HG03558 (cell line): ENCODE data around the gene LRFN4.
"Not testable (repeated sequence)": the region's sequence is repeated elsewhere in the genome, so short reads cannot be mapped to it uniquely, and the experiment has no call there.

Source experiments
- ATAC-seq: cut with Tn5 transposase; IDR thresholded peaks from one replicate; pipeline ENCODE4 v1.9.1; 2021; ENCODE audit warnings: moderate number of reproducible peaks; ENCODE audit not compliant: unreplicated experiment; ENCODE audit errors: extremely low read depth

LRFN4 gene

DNA sequence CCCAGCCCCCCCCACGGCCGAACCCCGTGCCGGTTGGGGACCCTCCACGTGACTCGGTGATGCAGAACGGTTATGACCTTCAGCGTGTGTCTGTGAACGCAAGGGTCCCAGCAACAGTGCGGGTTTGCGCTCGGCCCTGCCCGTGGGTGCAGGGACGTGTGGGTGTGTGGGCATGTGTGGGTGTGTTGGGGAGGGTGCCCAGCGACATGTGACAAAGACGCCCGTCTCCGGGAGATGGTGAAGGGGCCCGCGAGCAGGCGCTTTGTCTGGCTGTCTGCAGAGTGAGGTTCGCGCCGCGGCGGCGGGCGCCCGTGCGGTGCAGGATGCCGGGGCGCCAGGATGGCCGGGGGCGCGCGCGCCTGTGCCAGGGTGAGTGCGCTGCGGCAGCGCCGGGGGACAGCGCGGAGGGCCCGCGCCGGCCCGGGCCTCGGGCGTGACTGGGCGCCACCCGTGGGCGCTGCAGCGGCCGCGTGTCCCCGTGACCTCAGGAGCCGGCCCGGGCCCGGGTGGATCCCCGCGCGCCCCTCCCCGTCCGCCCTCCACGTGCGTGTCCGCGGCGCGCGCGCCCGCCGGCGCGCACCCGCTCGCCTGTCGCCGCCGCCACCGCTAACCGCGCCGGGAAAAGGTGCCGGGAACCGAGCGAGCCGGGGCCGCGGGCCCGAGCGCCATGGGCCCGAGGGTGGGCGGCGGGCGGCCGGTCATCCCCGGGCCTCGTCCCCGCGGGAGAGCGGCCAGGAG, at the start of gene LRFN4:
Gene LRFN4, plus strand, starts transcription at position 569 of the 738 bp plus-strand sequence. CDS start 681 bp downstream, outside the sequence.
- ATAC-seq, result no peak

DNA sequence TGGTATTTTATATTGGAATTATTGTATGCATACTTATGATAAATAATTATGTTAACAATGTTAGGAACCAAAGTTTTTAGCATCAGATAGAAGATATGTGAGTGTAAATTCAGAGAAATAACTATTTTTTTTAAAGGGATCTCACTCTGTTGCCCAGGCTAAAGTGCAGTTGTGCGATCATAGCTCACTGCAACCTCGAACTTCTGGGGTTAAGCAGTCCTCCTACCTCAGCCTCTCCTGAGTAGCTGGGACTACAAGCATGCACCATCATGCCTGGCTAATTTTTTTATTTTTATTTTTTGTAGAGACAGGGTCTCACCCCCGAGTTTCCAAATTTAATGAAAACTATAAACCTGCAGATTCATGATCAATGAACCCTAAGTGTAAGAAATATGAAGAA, 47.3 kb upstream of the LRFN4 start:
- ATAC-seq, result no peak

DNA sequence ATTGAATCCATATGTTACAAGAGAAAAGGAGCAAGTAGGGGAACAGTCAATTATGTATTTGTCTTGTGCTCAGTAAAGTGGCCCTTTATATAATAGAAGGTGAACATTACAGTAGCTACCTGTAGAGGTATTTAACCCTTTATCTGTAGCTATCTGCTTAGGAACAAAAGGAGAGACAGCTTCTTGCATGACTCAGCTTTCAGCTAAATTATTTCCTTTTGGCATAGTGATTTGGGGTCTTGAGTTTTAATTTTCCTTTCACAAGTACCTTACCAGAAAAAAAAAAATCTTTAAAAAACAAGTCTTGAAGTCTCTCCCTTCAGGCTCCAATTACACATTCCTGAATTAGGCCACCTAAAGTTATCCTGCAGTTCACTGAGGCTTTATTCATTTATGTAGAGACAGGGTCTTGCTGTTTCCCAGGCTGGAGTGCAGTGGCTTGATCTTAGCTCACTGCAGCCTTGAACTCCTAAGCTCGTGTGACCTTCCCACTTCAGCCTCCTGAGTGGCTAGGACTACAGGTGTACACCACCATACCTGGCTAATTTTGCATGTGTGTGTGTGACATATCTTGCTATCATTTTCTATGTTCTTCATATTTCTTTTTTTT, 46.2 kb upstream of the LRFN4 start:
- no peak for ATAC-seq

DNA sequence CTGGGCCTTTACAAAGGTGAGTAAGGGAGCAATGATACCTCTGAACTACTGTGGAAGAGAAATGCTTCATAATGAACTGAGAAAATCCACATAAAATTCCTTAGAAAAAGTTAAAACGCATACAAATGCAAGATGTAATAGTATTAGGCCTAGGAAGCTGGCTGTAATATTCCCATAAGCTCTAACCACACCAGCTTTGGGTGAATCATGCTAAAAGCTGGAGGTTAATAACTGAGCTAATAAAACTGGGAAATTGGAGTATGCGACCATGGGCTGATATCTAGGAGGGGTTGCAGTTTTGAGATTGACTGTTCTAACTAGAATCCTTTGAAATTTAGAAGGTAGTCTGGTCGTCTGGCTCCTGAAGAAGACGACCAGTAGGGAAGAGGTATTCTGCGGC, 42.2 kb upstream of the LRFN4 start:
- ATAC-seq, result no peak

DNA sequence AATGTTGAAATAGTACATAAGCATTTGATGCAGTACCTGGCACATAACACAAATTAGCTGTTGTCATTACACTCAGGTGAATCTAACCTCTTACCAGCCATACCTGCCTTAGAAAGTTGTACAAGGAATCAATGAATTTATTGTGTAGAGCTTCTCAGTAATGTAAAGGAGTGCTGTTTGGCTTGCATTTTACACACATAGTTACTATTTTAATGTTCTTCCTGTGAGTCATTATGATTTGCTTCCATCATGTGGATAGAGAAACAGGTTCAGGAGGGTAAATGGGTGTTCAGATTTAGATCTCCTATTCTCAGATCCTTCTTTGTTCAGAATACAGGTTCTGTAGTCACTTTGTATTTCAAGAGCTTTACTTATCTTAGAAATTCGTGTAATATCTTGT, 41.2 kb upstream of the LRFN4 start:
- no peak for ATAC-seq

DNA sequence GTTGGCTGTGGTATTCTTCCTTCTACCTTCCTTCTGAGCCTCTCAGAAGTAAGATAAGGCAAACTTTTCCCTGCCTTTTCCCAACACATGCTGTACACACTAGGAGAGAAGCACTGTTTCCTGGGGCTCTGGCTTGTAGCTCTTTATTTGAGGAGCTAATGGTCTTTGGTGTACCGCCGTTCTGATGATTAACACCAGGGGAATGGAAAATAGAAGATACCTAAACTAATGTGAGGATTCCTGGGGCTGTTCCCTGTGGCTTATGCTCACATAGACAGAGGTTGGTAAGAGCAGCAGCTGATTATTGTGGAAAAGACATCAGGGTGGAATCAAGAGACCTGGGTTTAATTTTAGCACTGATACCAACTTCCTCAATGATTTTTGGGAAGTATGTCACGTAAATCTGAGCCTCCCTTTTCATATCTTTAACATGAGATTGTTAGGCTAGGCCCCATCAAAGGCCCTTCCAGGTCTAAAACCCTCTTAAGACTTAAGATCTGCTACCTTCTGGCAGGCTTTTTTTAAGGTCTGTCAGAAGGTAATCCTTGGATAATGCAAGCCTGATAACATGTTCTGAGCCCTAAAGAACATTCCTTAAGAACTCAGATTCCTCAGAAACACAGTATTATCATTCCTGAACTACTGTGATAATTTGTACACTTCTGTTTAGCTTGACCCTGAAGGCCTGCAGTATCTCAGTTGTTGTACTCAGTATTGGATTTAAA, 38.5 kb upstream of the LRFN4 start:
- no peak for ATAC-seq

DNA sequence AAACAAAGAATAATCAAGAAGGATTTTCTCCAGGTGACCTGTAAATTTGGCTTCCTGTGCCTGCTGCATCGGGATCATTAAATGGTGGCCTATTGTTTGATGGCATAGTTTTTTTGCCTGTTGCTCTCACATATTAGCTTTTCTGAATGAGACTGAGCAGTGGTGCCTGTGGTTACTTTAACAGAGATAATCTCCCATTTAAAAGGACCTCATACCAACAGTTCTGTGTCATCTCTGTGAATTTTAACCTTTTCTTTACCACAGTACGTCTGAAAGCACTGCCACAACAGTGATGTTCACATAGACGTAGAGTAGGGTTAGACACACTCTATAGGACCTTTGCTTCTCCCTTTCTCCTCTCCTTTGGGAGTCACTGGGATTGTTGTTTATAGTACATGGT, 36.5 kb upstream of the LRFN4 start:
- no peak for ATAC-seq

DNA sequence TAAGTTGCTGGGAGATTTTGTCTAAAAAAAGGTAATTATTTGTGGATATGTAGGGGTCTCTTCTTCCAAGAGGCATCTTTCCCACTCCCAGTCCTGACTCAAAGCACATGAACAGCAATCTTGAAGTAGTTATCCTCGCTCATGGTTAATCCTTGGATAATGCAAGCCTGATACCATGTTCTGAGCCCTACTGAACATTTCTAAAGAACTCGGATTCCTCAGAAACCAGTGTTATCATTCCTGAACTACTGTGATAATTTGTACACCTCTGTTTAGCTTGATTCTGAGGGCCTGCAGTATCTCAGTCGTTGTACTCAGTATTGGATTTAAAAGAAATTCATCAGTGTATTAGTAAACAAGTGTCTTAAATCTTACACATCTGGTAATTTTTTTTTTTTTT, 36.0 kb upstream of the LRFN4 start:
- ATAC-seq, result no peak

DNA sequence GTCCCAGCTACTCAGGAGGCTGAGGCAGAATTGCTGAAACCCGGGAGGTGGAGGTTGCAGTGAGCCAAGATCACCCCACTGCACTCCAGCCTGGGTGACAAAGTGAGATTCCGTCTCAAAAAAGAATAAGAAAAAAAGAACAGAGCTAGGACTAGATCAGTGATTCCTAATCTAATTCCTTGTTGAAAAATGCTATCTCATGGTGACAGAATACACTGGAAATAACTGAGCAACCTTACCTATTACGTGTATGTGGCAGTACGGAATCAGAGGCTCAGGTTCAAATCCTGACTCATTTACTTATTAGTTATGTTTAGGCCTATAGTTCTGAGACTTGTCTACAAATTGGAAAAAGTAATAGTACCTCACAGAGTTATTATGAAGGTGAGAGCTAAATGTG, 33.2 kb upstream of the LRFN4 start:
- ATAC-seq, result no peak

DNA sequence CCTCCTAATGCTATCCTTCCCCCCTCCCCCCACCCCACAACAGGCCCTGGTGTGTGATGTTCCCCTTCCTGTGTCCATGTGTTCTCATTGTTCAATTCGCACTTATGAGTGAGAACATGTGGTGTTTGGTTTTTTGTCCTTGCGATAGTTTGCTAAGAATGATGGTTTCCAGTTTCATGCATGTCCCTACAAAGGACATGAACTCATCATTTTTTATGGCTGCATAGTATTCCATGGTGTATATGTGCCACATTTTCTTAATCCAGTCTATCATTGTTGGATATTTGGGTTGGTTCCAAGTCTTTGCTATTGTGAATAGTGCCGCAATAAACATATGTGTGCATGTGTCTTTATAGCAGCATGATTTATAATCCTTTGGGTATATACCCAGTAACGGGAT, 32.3 kb upstream of the LRFN4 start:
- not testable (repeated sequence) for ATAC-seq

DNA sequence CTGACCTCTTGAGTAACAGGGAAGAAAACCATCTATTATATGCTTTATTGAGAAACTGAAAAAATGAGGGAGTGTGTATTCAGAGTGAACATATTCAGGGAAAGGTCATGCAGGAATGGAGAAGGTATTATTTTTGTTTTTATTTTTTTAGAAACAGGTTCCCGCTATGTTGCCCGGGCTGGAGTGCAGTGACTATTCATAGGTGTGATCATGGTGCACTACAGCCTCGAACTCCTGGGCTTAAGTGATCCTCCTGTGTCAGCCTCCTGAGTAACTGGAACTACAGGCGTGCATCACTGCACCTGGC, 22.4 kb upstream of the LRFN4 start:
- ATAC-seq, result no peak

DNA sequence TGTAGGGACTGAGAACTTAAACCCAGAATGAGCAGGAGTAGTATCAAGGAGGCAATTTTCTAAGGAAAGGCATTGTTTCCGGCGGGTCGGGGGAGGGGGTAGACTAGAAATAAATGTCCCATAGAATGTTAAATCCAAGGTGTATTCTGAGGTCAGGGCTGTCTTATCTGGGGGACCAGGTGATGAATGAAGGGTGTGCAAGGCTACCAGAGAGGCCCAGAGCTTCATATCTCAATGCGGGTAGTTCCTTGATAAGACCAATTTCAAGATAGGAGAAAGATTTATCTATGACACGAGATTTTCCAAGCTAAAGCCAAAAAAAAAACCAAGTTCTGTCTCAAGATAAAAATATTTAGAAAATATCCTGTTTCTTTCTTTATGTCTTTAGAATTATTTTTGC, 21.9 kb upstream of the LRFN4 start:
- no peak for ATAC-seq

DNA sequence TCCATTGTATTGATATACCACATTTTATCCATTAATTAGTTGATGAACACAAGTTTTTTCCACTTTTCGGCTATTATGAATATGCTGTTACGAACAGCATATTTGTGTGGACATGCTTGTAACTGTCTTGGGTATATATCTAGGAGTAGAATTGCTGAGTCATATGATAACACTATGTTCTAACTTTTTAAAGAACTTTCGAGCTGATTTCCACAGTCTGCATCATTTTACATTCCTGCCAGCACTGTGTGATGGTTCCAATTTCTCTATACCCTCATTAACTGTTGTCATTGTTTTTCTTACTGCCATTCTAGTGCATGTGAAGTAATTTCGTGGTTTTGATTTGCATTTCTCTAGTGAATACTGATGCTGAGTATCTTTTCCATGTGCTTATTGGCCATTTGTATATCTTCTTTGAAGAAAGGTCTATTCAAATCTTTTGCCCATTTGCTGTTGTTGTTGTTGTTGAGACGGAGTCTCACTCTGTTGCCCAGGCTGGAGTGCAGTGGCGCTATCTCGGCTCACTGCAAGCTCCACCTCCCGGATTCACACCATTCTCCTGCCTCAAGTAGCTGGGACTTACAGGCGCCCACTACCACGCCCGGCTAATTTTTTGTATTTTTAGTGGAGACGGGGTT, 21.0 kb upstream of the LRFN4 start:
- no peak for ATAC-seq

DNA sequence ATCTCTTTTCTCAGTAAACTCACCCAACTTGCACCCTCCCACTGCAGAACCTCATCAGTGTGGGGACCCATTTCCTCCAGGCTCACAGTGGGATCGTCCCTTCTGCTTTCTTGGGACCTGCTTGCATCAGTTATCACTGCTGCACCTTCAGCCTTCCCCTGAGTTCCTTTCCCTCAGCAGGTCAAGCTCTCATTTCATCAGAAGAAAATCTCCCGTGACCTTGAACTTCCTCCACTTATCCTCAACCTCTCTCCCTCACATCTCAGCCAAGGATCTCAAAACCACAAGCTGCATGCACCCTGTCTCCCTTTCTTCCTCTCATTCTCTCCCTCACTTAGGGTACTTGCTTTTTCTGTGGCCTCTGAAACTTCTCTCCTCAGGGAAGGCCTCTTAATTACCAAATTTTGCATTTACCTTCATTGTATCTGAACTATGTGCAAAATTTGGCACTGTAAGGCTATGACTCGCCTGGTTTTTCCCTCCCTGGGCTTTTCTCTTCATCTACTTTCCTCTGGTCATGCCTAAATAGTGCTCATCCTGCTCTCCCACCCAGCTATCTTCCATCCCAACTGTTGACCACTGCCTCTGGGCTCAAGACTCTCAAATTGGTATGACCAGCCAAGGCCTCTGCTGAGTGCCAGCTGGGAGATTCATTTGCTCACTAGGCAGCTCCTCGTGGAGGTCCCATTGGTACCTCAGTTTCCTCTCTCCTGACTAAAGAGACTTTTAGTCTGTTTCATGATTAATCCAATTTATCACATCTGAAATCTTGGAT, 16.4 kb upstream of the LRFN4 start:
- no peak for ATAC-seq

DNA sequence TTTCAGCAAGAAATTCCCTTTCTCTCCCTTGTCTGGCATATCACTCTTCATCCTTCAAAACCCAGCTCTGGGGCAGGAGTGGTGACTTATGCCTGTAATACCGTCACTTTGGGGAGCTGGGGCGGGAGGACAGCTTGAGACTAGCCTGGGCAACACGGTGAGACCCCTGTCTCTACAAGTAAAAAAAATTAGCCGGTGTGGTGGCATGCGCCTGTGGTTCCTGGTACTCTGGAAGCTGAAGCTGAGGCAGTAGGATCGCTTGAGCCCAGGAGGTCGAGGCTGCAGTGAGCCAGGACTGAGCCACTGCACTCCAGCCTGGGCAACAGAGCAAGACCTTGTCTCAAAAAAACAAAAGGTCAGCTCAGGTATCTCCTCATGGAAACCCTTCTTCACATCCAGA, 15.0 kb upstream of the LRFN4 start:
- no peak for ATAC-seq

DNA sequence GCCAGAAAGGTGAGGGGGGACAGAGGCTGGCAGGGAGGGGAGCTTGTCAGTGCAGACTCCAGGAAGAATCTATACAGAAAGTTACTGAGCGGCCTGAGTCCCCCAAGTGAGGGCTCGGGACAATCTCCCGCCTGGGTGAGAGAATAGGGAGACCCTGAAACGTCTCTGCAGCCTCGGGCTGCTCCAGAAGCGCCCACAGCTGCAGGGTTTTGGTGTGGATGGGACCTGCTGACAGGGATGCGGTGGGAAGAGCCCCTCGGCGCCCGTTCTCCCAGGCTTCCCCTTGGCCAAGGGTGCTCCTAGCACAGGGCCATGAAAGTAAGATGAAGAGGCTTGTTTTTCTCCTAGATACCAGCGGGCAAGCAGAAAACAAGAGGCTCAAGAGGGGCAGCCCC, 14.4 kb upstream of the LRFN4 start:
- ATAC-seq, result peak; percentile 9

DNA sequence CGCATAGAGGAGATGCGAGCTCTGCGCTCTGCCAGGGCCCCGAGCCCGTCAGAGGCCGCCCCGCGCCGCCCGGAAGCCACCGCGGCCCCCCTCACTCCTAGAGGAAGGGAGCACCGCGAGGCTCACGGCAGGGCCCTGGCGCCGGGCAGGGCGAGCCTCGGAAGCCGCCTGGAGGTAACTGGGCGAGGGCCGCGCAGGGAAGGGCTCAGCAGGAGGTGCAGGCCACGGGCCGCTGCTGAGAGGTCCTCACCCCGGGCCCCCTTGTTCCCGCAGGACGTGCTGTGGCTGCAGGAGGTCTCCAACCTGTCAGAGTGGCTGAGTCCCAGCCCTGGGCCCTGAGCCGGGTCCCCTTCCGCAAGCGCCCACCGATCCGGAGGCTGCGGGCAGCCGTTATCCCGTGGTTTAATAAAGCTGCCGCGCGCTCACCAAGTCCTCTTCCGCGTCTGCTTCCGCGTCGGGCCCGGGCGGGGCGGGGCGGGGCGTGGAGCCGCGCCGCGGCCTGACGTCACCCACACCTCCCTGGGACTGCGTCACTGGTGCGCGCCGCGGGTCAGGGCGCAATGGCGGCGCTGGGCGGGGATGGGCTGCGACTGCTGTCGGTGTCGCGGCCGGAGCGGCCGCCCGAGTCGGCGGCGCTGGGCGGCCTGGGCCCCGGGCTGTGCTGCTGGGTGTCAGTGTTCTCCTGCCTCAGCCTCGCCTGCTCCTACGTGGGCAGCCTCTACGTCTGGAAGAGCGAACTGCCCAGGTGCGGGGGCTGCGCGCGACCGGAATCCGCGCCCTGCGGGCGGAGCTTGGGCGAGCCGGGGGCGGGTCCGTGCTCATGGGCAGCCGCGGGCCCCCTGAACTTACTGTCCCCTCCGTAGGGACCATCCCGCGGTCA, 13.7 kb upstream of the LRFN4 start, which contains the start of gene RCE1:
Gene RCE1, plus strand, starts transcription at position 546 of the 880 bp plus-strand sequence. Its CDS starts 15 bp downstream, at position 561.
- peak; percentile 62 for ATAC-seq

DNA sequence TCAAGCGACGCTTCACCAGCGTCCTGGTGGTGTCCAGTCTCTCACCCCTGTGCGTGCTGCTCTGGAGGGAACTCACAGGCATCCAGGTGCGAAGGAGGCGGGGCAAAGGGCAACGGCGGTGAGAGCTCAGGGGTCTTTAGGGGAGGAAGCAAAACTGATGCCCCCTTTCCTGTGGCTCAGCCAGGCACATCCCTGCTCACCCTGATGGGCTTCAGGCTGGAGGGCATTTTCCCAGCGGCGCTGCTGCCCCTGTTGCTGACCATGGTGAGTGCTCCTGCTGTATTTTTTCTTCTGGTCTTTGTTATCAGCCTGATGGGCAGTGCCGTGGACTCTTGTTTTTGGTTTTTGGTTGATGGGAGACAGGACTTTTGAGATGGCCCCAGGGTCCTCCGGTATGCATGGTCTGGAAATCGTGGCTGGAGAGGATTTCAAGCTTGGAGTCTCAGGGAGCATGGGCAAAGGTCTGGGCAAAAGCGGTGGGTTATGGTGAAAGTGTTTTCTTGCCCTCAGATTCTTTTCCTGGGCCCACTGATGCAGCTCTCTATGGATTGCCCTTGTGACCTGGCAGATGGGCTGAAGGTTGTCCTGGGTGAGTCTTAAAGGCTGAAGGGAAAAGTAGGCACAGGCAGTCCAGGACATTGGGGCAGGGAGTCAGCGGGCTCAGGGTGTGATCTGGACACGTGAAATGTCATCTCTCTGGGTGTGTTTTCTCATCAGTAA, 12.9 kb upstream of the LRFN4 start:
- ATAC-seq, result no peak
